Thyroid gland (tissue), 4 donors: Measurements from ENCODE around the gene CDH22.

Experiments
- POLR2A ChIP-seq, 2 donors: fragments of 450-650 bp; IDR thresholded peaks; one replicate each; pipeline ENCODE4 v1.6.1; 2017; ENCODE audit warnings: antibody characterized with exemption in 2 of 2, mild to moderate bottlenecking in 2 of 2, moderate library complexity in 1 of 2
- TF ChIP-seq, protein P1 (sequence below), 6 experiments: fragments of 200-600 bp in 3 of 6; fragments of 450-650 bp in 3 of 6; sonication (generic) in 3 of 6; IDR thresholded peaks; one replicate each; pipeline ENCODE4 v1.5.1; 2016 to 2019; ENCODE audit warnings: antibody characterized with exemption in 6 of 6, mild to moderate bottlenecking in 2 of 6, inconsistent platforms in 1 of 6, moderate library complexity in 1 of 6

DNA sequence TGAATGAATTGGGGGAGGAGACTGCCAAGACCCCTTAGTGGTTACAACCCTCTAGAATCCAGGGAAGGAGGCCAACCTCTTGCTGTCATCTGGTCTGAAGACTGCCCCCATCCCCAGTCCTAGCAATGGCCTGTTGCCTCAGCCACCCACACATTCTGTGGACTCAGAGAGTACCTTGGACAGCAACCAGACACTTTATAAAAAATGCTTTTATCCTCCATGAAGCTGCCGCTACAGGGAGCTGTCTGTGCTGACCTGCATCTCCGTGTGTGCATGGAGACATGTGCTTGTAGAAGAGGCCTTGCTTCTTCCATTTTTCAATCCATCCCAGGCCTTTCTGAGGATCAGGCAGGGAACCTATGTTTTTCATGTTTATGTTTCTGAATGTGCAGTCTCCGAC, 15.2 kb downstream of the CDH22 start:
- TF ChIP-seq, protein P1, sequence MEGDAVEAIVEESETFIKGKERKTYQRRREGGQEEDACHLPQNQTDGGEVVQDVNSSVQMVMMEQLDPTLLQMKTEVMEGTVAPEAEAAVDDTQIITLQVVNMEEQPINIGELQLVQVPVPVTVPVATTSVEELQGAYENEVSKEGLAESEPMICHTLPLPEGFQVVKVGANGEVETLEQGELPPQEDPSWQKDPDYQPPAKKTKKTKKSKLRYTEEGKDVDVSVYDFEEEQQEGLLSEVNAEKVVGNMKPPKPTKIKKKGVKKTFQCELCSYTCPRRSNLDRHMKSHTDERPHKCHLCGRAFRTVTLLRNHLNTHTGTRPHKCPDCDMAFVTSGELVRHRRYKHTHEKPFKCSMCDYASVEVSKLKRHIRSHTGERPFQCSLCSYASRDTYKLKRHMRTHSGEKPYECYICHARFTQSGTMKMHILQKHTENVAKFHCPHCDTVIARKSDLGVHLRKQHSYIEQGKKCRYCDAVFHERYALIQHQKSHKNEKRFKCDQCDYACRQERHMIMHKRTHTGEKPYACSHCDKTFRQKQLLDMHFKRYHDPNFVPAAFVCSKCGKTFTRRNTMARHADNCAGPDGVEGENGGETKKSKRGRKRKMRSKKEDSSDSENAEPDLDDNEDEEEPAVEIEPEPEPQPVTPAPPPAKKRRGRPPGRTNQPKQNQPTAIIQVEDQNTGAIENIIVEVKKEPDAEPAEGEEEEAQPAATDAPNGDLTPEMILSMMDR (IDR thresholded peaks at IDR 0.05) = no peak
- TF ChIP-seq POLR2A (IDR thresholded peaks at IDR 0.05) = no peak
